GM18873 (cell line): Measurements from ENCODE around the gene RSU1.

Experiments used
- ATAC-seq: cut with Tn5 transposase; IDR thresholded peaks from one replicate; pipeline ENCODE4 v1.9.1; 2021; ENCODE audit warnings: mild to moderate bottlenecking, moderate library complexity, moderate number of reproducible peaks; ENCODE audit not compliant: unreplicated experiment, low FRiP score

Gene RSU1

GRCh38 chr10:16822726-16823360, 5.6 kb upstream of the RSU1 start:
- ATAC-seq, result no peak

- no peak for ATAC-seq
These were observed 4.8 kb upstream of the RSU1 start for GRCh38 chr10:16822027-16822426.

GRCh38 chr10:16820421-16820820, 3.2 kb upstream of the RSU1 start:
- ATAC-seq, result no peak

GRCh38 chr10:16820018-16820417, 2.8 kb upstream of the RSU1 start:
- ATAC-seq, result no peak

- no peak for ATAC-seq
These were observed 2.2 kb upstream of the RSU1 start for GRCh38 chr10:16819436-16819835.

GRCh38 chr10:16819026-16819425, 1.8 kb upstream of the RSU1 start:
- no peak for ATAC-seq

- ATAC-seq, result no peak
These were observed 447 bp downstream of the RSU1 start for GRCh38 chr10:16816830-16817124.

- no peak for ATAC-seq
These were observed 1.1 kb downstream of the RSU1 start for GRCh38 chr10:16816171-16816570.

- ATAC-seq, result no peak
These were observed 3.2 kb downstream of the RSU1 start for GRCh38 chr10:16814012-16814411.

- no peak for ATAC-seq
These were observed 4.5 kb downstream of the RSU1 start for GRCh38 chr10:16812676-16813075.

- no peak for ATAC-seq
These were observed 5.5 kb downstream of the RSU1 start for GRCh38 chr10:16811765-16812164.

- ATAC-seq, result no peak
These were observed 5.9 kb downstream of the RSU1 start for GRCh38 chr10:16811292-16811691.

- ATAC-seq, result peak; percentile 70
These were observed 8.0 kb downstream of the RSU1 start for GRCh38 chr10:16809074-16809718.

GRCh38 chr10:16804123-16804522, 13.1 kb downstream of the RSU1 start:
- no peak for ATAC-seq

- ATAC-seq, result no peak
These were observed 13.8 kb downstream of the RSU1 start for GRCh38 chr10:16803464-16803863.

GRCh38 chr10:16799621-16800020, 17.6 kb downstream of the RSU1 start:
- peak; percentile 77 for ATAC-seq

GRCh38 chr10:16798571-16798970, 18.7 kb downstream of the RSU1 start:
- ATAC-seq, result no peak

- ATAC-seq, result peak; percentile 38
These were observed 21.7 kb downstream of the RSU1 start for GRCh38 chr10:16795410-16796073.

GRCh38 chr10:16794005-16794404, 23.2 kb downstream of the RSU1 start:
- ATAC-seq, result no peak

GRCh38 chr10:16792675-16793074, 24.5 kb downstream of the RSU1 start:
- ATAC-seq, result no peak

- no peak for ATAC-seq
These were observed 27.5 kb downstream of the RSU1 start for GRCh38 chr10:16789765-16790164.

GRCh38 chr10:16789261-16789660, 28.0 kb downstream of the RSU1 start:
- no peak for ATAC-seq
